ENCODE results near the gene SLC25A28.

The SLC25A28 gene

DNA sequence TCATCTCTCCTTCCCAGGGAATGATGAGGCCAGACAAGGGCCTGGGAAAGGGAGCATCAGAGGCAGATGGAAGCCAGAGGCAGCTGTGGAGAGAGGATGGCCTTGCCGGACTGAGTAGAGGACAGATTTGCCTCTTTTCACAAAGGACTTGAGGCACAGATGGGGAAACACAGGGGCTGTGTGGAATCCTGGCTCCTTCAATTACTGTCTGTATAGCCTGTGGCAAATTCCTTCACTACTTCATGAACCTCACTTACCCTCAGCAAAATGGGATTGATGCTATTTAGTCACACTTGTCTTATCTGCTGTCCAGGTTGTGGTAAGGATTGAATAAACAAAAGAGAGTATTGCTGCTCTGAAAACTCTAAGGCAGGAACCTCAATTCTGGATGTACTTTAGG lies 40.3 kb downstream of the SLC25A28 start:
- DNase-seq, result no peak

- no peak for DNase-seq
Measured at GRCh38 chr10:99573790-99574189, 46.4 kb downstream of the SLC25A28 start.

GRCh38 chr10:99571816-99572215 lies 48.4 kb downstream of the SLC25A28 start:
- no peak for DNase-seq

GRCh38 chr10:99569961-99570360 lies 50.3 kb downstream of the SLC25A28 start:
- DNase-seq, result no peak

- no peak for DNase-seq
Measured at GRCh38 chr10:99569253-99569939, 50.8 kb downstream of the SLC25A28 start.

GRCh38 chr10:99565166-99565565 lies 55.1 kb downstream of the SLC25A28 start:
- DNase-seq, result no peak

DNA sequence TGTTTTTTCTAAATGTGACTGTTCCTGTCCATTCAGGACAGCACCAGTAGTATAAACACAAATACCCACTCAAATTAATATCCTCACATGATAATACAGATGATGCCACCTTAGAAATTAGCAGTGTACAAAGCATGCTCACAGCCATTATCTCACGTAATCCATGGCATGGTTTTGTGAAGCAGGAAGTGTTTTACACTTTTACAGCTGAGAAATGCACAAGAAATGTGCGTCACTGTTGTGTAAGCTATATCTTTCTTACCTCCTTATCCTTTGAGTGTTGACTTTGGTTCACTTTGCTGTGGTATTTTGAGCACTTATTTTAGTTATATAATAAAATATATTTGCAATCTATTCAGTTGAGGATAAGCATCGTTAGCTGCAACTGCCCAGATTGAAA lies 55.9 kb downstream of the SLC25A28 start:
- no peak for DNase-seq

- DNase-seq, result no peak
Measured at GRCh38 chr10:99562631-99563030, 57.6 kb downstream of the SLC25A28 start.
